Putamen (tissue), 1 donor: ENCODE measurements around the gene ATAD5.
"Not testable (repeated sequence)": the region's sequence is repeated elsewhere in the genome, so short reads cannot be mapped to it uniquely, and the experiment has no call there.

ENCODE experiments used
- DNase-seq: peaks from one replicate; pipeline ENCODE4 v3.0.0-alpha.2; 2016; ENCODE audit warnings: low spot score

Gene ATAD5

GRCh38 chr17:30910151-30910550 is 78.4 kb downstream of the ATAD5 start:
- DNase-seq, result not testable (repeated sequence)

GRCh38 chr17:30913955-30914354 is 82.2 kb downstream of the ATAD5 start:
- DNase-seq, result no peak

- no peak for DNase-seq
Measured at GRCh38 chr17:30915833-30916611, 84.3 kb downstream of the ATAD5 start.

- DNase-seq, result no peak
Measured at GRCh38 chr17:30917050-30917449, 85.3 kb downstream of the ATAD5 start.

- DNase-seq, result peak; percentile 7
Measured at GRCh38 chr17:30920282-30920681, 88.5 kb downstream of the ATAD5 start.

GRCh38 chr17:30920683-30921543 is 89.1 kb downstream of the ATAD5 start:
- DNase-seq, result no peak

- peak; percentile 6 for DNase-seq
Measured at GRCh38 chr17:30921544-30922196, 89.9 kb downstream of the ATAD5 start, which contains the start of gene ADAP2. Gene ADAP2, plus strand, starts transcription at chr17:30921945. Its CDS starts 70 bp downstream, at chr17:30922015.

GRCh38 chr17:30922235-30923030 is 90.7 kb downstream of the ATAD5 start:
- no peak for DNase-seq

GRCh38 chr17:30924341-30924740 is 92.6 kb downstream of the ATAD5 start:
- no peak for DNase-seq

GRCh38 chr17:30926516-30926915 is 94.8 kb downstream of the ATAD5 start:
- DNase-seq, result no peak

- DNase-seq, result no peak
Measured at GRCh38 chr17:30927756-30928155, 96.0 kb downstream of the ATAD5 start.

- no peak for DNase-seq
Measured at GRCh38 chr17:30928584-30928983, 96.8 kb downstream of the ATAD5 start.

GRCh38 chr17:30929081-30929633 is 97.4 kb downstream of the ATAD5 start:
- no peak for DNase-seq

GRCh38 chr17:30929861-30930260 is 98.1 kb downstream of the ATAD5 start:
- DNase-seq, result not testable (repeated sequence)

GRCh38 chr17:30930495-30930894 is 98.7 kb downstream of the ATAD5 start:
- DNase-seq, result no peak

- DNase-seq, result not testable (repeated sequence)
Measured at GRCh38 chr17:30931582-30931981, 99.8 kb downstream of the ATAD5 start.

GRCh38 chr17:30933966-30934365 is 102.2 kb downstream of the ATAD5 start:
- DNase-seq, result no peak

- no peak for DNase-seq
Measured at GRCh38 chr17:30939051-30939689, 107.4 kb downstream of the ATAD5 start.

- no peak for DNase-seq
Measured at GRCh38 chr17:30942308-30943079, 110.7 kb downstream of the ATAD5 start.
